NCI-H187 treated with DMSO at 0.1 percent for 48 hours (cell line): ENCODE data around the gene MDC1.

Experiments
- DNase-seq: peaks from one replicate; lab custom pipeline; 2025; lab: John Stamatoyannopoulos, UW

MDC1 gene

DNA sequence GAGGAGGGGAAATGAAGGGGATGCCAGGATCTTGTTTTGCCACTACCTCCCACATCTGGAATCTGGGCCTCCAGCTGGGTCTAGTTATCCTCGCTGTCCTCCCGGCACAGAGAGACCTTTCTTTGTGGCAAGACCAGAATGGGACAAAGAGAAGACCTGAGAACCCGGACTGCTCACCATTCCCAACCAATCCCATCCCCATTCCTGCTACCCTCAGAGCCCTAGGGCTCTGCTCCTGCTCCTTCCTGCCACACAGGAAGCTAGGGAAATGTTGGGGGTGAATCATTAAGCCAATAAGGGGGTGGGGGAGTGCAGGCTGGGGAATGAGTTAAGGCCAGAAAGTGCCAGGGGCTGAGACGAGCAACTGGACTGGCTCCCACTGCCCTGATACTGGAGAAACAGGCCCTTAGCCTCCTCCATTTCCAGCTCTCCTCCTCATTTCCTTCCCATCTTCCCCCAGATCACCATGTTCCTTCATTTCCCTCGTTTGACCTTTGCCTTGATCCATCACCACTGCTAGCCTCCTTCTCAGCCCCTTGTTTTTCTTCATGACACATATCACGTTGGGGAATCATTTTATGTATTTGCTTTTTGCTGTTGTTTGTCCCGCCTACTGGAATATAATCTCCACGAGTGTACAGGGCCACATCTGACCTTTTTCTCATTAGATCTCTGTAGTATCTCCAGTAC lies 31.9 kb upstream of the MDC1 start:
- DNase-seq: no peak

DNA sequence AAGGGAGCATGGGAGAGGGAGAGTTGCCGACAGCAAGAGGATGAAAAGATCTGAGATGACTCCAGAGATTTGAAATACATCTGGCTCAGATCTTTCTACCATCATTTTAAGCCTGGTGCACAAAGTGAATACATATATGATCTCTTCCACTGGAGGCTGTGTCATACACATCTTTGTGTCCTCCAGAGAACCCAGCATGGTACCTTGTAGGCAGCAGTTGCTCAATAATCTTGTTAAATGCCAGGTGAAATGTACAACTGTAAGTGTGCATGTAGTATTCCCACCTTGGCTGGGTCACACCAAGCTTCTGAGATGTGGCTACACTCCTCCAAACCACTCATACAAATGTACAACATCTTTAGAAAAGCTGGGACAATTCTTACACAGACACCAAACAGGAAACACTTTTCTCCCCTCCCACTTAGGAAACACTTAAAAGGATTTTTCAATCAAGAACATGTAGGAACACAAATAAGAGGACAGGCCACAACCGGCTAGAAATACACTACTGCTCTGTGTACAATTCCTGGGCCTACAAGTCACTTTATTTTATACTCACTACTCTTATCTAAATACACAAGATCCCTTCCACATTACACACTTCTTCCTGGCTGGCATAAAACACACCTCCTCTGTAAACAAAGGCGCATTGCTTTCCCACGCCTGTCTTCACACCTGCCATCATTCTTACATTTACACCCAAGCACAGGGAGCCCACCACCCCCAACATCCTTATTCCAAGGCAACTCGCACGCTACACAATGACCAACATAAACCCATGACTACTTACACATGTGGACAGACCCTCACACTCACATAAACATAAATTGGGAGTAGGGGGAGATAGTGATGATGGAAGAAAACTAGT lies 31.1 kb upstream of the MDC1 start:
- no peak for DNase-seq

DNA sequence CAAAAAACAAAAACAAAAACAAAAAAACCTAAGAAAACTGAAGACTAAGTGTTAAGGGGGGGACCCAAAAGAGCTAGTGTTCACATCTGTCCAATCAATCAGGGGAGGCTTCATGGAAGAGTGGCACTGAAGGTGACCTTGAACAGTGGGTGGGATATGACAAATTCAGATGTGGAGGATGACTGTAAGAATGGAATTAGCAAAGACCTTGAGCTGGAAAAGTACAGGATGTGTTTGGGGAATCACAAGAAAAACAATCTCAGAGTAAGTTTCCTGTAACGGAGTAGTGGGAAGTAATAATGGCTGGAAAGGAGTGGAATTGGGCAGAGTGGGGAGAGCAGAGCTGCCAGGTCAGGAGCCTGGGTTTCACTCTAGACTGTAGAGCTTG lies 30.2 kb upstream of the MDC1 start:
- no peak for DNase-seq

DNA sequence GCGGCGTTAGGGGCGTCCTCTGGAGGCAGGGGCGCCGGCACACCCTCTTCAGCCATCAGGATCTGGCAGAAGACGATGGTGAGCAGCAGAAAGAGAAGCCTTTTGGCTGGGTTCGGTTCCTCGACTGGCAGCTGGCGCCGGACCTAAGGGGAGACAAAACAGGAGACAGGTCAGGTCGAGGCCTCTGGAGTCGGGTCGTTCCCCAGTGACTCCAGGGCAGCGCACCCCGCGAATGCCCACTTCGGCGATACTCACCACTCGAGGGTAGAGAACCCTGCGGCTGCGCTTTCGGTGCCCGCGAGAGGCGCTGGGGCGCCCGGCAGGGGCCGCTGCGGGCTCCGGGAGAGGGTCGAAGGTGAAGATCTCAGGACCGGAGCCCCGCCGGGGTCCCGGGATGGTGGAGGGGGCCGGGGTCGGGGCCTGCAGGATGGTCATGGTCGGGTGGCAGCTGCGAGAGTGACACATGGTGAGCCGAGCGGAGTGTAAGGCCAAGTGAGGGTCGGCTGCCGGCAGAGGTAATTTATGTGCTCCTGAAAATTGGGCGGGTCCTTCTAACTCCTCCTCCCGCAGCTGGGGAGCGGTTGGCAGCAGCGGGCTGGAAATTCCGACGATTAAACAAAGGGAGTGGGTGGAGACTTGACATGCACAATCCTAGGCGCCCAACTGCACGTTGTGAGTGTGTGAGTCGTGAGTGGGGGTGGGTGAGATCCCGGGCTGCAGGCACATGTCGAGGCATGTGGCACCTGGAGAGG lies 27.1 kb upstream of the MDC1 start, which contains the start of gene IER3:
TSS of gene IER3 (minus strand) at position 494 of the 752 bp plus-strand sequence. CDS start at position 465, 29 bp downstream.
- DNase-seq: no peak

DNA sequence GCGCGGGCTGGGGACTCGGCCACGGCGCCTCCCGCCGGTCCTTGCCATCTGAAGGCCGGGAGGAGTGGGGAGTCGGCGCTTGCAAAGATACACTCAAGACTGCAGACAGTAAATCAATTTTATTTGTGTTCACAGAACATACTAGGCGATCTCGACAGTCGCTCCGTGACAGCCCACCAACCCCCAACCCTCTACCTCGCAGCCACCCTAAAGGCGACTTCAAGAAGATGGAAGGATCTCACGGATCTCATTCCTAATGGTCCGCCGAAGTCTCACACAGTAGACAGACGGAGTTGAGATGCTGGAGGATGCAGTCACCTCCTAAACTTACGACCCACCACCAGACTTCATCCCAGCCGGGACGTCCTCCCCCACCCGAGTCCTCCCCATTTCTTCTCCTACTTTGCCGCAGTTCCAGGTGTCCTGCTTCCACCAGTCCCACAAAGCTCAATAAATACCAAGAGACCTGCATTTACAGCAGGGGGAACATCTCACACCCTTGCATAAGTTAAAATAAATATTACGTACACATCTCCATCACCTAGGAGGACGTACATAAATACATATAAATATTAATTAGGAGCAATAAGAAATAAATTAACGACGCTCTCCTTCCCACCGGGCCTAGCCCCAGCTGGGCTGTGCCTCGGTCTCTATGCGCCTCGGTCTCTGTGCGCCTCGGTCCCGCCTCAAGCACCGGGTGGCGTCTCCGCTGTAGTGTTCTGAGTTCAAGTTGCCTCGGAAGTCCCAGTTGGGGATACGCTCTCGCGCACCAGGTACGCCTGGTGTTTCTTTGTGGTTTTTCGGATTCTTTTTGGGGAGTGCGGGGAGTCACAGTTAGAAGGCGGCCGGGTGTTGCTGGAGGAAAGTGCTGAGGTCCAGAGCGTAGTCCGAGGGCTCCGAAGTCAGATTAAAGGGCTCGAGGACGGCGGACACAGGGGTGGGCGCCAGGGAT lies 26.3 kb upstream of the MDC1 start:
- DNase-seq: no peak

DNA sequence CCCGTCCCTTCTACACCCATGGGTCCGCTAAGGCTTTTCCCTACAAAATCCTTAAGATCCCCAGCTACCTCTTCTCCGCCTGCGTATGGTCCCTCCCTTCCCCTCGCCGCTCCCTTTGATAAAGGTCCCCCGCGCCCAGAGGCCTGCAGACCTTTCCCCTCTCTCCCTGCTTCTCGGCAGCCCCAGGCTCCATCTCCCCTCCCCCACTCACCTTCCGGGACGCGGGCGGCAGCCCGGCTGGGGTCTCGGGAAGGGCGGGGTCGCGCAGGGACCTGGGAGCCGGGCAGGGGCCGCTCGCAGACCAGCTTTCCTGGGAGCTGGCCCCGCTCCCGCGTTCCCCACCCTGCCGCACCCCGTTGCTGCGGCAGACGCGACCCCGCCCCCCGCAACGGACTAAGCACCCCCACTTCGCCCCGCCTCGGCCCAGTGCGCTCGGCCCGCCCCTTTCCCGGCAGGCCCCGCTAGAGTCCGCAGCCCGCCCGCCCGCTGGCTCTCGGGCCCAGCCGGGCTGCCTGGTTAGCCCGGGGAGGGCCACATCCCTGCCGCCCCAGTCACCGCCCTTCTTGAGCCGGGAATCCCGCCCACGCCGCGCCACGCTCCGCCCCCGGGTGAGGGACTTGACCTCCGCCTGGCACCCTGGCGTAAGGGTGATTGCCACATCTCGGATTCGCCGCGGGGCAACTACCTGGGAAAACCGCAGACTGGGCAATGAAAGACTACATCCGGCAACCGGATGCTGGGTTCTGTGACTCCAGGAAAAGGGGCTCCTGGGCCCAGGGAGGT lies 25.4 kb upstream of the MDC1 start, which contains the start of gene FLOT1:
TSS of gene FLOT1 (minus strand) at position 372 of the 783 bp plus-strand sequence. CDS start 498 bp downstream, outside the sequence.
- peak; percentile 33 for DNase-seq

DNA sequence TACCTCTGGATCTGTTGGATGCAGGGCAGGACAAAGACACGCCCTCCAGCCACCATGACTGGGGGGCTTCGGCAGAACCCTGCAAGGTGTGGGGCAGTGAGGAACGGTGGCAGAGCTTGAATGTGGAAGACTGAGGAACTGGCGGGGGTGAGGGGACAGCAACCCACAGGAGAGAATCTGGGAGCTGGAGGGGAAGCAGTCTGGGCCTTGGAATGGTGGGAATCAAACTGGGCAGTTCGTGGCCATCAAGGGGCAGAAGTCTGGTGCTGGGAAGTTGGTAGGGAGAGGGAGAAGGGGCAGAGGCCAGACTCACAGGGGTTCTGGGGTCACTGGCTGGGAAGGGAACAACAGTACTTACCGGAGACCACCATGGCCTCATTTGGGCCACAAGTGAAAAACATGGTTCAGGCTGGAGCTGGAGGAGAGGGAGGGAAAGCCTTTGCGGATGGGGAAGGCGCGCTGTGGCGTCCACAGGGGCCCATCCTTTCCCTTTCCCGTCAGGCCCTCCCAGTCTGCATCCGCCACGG lies 24.8 kb upstream of the MDC1 start:
- no peak for DNase-seq

DNA sequence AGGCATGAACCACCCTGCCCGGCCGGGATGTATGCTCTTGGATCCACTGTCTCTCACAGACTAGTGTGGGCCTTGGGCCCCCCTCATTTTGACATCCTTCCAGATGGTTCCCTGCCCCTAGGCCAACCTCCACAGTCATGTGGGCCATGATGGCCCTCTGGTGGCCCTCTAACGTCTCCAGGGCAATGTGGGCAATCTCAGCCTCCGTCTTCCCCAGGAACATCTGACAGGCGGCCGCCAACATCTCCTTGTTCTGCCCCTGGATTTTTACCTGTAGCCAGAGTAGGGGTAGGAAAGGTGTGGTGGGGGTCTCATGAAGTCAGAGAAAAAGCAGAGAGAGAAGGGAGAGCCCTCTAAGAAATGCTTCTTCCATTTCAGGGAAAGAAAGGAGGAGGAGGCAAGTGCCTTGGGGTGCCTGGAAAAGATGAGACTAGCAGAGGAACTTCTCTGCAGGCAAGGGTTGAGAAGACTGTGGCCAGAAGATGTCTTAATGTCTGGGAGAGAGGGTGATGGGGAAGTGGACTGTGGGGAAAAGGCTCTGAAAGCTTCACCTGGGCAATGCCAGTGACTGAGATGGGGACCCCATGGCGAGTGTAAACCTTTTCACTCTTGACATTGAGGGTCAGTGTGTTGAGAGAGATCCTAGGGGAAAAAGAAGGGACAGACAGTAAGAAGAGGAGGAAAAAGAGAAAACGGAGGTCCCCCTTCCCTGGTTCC lies 24.1 kb upstream of the MDC1 start:
- DNase-seq: no peak

DNA sequence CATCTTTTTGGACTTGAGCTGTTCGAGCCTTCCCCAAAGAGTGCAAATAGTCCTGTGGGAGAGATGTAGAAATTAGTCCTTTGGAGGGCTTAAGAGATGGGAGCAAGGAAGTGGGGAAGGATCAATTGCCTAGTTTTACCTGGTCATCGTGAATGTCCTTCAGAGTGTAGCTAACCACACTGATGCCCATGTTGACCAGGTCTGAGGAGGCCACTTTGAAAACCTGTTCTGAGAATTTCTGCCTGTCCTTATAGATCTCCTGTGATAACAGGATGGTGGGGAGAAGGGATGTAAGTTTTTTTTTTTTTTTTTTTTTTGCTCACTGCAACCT lies 23.4 kb upstream of the MDC1 start:
- no peak for DNase-seq

DNA sequence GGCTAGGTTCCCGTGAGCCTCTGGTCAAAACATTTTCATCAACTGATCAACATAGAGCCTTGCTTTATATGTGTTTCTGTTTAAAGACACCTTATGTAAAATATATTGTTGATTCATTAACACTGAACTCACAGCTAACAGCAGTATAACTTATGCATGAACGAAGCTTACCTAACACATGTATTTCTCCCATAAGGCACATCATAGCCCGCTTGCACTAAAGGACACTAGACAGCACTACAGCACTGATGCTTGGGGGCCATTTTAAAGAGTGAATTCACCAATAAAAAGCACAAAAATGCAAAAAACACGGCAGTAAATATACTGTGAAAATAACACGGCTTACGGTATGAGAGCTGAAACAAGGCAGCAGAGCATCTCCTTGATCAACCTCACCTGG lies 21.5 kb upstream of the MDC1 start:
- no peak for DNase-seq

DNA sequence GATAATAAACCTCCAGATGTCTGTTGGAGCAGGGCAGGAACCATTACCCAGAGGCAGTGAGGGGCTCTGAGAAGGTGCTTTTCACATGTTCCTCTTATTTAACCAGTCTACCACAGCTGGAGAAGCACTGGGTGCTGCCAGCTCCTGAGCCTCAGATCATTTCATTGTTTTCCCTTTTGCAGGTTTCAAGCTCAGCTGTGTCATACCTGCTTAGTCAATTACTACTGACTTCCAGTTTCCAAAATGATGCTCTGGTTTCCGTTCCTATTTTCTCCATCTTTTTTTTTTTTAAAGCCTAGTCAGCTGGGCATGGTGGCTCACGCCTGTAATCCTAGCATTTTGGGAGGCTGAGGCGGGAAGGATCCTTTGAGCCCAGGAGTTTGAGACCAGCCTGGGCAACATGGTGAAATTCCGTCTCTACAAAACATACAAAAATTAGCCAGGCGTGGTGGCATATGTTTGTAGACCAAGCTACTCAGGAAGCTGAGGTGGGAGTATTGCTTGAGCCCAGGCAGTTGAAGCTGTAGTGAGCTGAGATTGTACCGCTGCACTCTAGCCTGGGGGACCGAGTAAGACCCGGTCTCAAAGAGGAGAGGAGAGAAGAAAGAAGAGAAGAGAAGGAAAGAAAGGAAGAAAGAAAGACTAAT lies 18.7 kb upstream of the MDC1 start:
- DNase-seq: no peak

DNA sequence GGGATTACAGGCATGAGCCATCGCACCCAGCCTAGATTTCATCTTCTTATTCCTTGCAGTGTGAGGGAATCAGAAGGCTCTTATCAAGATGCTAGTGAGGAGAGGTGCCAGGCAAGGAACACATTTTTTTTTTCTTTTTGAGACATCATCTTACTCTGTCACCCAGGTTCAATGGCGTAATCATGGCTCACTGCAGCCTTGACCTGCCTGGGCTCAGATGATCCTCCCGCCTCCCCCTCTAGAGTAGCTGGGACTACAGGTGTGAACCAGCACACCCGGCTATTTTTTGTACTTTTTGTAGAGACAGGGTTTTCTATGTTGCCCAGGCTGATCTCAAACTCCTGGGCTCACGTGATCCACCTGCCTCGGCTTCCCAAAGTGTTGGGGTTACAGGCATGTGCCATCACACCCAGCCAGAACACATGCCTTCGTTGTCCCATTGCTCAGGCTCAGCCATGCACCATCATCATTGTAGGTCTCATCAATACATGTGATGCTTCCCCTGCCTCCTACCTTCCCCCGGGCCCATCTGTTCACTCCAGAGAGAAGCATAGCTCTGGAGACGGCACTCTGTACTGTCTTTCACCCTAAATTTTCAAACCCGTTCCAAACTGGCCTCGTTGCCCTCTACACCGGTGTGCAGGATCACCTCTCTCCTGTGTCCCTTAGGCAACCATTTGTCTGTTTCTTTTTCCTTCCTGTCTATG lies 15.3 kb upstream of the MDC1 start:
- no peak for DNase-seq

DNA sequence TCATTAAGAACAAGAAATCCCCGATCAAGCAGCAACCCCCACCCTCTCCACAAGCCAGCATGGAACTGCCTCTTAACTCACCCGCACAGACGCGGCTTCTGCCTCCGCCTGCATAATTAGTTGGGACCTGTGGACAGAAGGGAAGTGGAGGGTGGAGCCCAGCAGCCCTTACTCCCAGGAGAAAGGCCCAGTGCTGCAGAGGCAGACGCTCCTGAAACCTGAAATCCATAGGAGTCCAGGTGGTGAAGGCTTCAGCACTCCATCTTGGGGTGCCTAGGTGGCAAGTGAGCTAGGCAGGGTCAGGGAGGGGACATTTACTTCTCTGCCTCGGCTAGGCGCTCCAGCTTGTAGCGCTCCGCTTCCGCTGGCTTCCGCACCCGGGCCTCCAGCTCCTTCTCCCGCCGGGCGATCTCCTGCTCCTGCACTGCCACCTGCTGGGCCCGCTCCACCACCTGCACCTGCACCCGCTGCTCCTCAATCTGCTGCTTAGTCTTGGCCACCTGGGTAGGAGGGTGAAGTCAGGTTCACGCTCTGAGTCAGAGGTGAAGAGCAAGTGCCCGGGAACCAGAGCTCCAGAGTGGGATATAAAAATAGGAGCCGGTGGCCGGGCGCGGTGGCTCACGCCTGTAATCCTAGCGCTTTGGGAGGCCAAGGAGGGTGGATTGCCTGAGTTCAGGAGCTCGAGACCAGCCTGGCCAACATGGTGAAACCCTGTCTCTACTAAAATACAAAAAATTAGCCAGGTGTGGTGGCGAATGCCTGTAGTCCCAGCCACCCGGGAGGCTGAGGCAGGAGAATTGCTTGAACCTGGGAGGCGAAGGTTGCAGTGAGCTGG lies 13.7 kb upstream of the MDC1 start:
- DNase-seq: peak; percentile 36

DNA sequence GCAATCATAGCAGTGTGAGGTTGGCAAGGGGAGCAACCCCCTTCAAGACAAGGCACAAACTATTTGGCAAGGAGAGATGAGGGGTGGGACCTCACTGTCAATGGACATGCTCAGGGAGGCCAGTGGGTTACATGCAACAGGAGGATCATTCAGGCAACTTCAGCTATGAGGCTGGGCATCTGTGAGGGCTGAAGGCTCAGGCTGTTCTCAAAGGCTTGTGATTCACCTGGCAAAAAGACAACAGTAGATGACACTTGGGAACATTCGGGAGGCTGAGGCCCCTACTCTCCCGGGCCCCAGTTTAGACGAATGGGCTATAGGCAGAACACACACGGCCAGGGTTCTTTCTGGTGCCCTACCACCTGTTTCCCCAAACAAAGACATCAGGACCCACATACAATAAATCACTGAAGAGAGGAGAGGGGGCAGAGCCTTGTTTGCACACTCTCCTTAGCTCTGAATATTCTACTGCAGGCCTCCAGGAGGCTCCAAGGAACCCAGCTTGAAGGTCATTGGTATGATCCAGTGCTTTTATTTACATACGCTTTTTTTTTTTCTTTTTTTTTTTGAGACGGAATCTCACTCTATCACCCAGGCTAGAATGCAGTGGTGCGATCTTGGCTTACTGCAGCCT lies 11.0 kb upstream of the MDC1 start:
- DNase-seq: no peak

DNA sequence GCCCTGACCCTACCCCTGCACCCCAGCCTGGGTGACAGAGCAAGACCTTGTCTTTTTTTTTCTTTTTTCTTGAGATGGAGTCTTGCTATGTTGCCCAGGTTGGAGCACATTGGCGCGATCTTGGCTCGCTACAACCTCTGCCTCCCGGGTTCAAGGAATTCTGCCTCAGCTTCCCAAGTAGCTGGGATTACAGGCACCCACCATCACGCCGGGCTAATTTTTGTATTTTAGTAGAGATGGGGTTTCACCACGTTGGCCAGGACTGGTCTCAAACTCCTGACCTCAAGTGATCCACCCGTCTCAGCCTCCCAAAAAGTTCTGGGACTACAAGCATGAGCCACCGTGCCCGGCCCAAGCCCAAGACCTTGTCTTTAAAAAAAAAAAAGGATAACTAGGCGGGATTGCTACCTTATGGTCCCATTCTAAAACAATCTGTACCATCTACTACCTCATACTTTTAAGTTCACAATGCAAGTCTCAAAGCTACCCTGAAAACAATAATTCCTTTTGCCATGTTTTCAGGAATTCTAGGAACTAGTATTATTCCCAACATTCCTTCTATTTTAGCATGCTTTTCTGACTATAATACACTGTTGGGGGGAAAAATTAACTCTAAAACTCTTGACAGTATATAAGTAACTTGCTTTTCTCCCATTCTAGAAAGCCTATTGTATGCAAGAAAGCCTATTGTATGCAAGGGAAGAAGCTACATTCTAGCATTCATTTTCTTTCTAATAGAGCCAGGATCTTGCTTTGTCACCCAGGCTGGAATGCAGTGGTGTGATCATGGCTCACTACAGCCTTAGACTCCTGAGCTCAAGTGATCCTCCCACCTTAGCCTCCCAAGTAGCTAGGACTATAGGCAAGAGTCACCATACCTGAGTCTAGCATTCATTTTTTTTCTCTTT lies 9.7 kb upstream of the MDC1 start:
- DNase-seq: no peak
